Activated naive CD4-positive, alpha-beta T cell treated with anti-CD3 and anti-CD28 coated beads, Interleukin-2, amount 50 U/mL, for 16 hours (primary cell): ENCODE data around the gene TRAF2.

Experiments
- DNase-seq: peaks from one replicate; pipeline ENCODE4 v3.0.0-alpha.2; 2020

The TRAF2 gene

DNA sequence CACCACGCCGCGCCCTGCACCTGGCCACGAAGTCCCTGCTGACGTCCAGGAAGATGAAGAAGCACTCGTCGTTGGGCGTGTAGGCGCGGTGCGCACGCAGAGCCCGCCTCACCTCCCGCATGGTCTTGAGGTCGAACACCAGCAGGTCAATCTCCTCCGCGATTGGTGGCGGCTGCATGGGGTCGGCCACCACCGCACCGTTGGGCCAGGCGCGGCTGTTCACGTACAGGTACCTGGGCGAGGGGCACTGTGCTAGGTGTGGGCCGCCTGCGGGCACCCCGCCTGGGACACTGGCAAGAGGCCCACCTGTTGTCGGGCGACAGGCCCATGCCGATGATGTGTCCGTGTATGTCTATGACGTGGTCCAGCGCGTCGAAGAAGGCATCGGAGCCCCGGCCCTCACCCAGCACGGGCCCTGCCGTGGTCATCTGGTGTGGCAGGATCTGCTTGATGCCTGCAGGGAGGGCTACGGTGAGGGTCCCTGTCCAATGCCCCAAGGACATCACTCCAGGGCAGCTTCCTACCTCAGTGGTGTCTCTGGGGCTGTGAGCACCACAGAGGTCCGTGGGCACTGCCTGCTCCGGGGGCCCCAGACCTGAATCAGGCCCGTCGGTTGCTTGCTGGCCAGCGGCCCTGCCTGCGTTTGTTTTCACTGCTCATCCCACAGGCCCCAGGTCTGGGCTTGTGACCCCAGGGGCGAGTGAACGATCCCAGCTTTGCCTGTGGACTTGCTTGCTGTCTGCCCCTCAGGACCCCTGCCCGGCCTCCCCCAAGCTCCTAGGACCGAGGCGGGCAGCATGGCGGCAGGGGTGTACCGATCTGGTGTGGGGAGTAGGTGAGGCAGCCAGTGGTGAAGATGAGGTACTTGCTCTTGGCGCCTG lies 55.2 kb downstream of the TRAF2 start:
- no peak for DNase-seq

GRCh38 chr9:136942112-136942880 lies 56.0 kb downstream of the TRAF2 start:
- no peak for DNase-seq

- DNase-seq, result no peak
These were observed 56.5 kb downstream of the TRAF2 start for GRCh38 chr9:136942881-136943230.

DNA sequence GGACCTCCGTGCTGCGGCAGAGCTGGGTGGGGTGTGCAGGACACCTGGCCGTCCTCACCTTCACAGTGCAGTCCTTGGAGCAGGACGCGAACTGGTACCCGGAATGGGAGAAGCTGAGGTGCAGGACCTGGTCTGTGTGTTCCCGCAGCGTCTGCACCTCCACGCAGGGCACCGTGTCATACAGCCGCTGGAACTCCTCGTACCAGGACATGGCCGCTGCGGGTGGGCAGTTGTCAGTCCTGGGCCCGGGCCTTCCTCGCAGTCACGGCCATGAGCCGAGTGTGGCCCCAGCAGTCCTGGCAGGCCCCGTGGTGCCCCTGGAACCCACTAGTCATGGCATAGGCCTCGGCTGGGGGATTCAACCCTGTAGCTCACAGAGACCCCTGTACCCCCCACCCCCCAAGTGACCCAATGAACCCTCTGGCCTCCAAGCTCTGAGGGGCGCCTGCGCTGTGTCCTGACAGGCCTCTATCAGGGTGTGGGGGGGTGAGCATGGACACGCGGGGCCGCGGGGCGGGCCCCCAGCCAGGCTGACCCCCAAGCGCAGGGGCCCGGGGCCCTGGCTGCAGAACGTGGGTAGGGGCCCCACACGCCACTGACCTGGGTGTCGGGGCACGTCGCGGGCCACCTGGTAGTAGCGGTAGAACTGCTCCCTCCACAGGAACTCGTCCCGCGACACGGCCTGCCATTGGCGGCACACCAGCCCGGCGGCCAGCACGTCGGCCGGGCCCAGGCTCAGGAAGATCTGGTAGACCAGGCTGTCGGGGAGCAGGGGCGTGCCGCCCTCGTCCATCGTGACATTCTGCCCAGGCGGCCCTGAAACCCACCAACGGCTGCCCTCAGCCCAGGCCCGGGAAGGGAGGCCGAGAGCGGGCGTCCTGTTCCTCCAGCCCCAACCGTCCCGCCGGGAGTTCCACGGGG lies 57.2 kb downstream of the TRAF2 start:
- DNase-seq, result peak; percentile 36

DNA sequence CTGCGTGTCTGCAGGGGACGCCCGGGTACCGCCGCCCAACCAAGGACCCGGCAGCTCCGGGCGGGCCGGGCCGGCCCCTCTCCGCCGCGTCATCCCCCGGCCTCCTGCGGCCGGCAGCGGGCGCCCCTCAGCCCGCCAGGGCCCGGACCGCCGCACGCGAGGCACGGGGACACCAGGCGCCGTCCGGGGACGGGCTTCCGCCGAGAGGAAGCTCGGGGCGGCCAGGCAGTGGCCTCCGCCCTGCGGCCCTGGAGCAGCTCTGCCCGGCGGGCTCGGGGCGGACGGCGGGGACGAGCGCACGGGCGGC lies 57.8 kb downstream of the TRAF2 start:
- no peak for DNase-seq

DNA sequence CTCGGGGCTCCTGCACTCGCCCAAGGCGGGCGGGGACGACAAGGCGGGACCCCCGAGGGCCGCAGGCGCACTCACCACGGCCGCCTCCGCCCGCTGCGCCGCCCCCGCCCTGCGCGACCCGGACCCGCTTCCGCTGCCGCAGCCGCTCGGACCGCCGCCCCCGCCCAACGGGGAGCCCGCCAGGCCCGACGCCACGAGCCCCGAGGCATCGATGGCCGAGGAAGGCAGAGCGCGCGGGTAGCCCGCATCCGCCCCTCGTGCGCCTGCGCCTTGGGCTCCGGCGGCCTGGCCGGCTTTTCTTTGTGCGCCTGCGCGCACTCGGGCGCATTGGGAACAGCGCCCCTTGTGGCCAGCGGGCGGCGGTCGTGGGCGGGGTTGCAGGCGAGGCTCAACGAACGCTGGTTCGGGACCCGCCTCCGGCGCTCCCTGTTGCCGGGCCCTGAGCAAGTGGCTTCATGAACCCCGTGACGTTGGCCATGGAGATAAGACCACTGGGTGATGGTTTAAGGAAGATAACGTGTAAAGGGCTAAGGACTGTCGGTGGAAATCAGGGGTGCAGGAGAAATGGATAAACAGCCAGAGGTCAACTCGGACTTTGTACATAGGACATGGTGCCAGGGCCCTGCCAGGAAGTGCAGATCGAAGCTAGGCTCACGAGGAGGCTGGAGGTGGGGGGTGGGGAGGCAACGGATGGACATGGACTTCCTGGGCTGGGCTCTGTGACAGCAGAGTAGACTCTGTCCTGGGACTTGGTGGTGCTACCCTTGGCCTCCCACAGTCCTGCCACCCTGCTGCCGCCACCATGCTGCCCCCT lies 58.4 kb downstream of the TRAF2 start, which contains the start of the genes C8G and FBXW5:
C8G (plus strand) TSS at position 725 of the 814 bp plus-strand sequence; CDS start at position 803, 78 bp downstream.
FBXW5 (minus strand) TSS at position 220 of the 814 bp plus-strand sequence. CDS start 655 bp downstream, outside the sequence.
- peak; percentile 93 for DNase-seq

DNA sequence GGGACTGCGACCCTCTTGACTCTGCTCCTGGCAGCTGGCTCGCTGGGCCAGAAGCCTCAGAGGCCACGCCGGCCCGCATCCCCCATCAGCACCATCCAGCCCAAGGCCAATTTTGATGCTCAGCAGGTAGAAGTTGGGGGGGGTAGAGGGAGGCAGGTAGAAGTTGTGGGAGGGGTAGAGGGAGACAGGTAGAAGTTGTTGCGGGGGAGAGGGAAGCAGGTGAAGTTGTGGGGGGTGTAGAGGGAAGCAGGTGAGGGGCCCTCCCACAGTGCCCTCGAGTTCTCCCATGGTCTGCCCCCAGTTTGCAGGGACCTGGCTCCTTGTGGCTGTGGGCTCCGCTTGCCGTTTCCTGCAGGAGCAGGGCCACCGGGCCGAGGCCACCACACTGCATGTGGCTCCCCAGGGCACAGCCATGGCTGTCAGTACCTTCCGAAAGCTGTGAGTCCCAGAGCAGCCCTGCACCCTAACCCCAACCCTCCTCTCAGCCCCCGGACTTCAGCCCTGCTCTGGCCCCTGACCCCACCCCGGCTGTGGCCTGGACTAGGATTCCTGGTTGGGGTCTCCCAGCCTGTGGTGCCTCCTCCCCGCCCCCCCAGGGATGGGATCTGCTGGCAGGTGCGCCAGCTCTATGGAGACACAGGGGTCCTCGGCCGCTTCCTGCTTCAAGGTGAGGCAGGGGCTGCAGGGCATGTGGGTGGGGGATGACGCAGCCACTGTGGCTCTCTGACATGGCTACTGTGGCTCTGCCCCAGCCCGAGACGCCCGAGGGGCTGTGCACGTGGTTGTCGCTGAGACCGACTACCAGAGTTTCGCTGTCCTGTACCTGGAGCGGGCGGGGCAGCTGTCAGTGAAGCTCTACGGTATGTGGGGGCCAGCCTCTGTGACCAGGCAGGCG lies 59.3 kb downstream of the TRAF2 start:
- DNase-seq, result no peak

DNA sequence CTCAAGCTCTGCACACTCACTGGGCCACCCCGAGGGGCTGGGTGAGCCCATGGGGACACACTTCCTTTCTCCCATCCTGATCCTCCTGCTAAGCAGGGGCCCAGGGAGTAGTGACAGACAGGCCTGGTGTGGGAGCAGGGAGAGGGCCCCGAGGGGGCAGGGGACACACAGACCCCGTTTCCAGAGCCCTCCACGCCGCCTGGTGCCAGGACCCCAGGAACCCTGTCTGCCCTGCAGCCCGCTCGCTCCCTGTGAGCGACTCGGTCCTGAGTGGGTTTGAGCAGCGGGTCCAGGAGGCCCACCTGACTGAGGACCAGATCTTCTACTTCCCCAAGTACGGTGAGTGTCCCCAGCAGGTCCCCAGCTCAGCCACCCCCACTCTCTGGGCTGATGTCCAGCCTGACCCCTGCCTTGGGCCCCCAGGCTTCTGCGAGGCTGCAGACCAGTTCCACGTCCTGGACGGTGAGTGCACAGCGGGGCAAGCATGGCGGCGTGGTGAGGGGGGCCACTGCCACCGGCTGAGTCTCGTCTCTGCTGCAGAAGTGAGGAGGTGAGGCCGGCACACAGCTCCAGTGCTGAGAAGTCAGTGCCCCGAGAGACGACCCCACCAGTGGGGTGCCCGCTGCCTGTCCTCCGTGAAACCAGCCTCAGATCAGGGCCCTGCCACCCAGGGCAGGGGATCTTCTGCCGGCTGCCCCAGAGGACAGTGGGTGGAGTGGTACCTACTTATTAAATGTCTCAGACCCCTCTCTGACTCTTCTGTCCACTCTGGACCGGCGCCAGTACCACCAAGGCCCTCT lies 60.1 kb downstream of the TRAF2 start:
- no peak for DNase-seq

DNA sequence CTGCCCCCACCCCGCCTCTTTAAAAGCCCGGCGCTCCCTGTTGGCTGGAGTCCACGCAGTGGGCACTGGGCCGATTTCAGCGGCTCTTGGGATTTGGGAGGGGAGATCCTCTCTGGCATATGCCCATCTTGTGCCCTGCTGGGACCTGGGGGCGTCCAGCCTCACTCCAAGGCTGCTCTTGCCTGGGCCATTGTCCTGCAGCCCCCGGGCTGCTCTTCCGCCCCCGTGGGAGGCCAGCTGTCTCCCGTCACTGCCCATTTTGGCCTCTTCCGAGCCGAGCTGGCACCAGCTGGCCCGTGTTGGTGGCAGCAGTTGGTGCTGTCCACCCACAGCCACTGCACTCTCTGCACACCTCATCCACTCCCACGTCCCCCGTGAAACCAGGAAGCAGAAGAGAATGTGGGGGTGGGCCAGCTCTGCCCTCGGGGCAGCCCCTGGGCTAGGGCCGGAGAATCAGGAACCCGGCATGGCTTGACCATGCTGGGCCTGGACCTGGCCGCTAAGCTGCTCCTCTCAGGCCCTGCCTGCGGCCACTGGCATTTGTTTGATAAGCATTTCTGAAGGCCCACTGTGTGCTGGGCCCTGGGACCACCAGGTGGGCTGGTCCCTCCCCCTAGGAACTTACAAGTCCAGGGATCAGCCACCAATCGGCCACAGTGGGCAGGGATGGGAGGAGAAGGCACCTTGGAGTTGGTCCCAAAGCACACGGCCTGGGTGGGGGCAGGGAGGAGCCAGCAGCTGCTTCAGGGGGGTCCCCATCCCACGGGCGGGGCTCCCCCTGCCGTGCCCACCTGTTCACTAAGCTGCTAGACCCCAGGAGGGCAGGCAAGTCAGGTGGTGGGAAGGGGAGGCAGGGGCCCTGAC lies 60.9 kb downstream of the TRAF2 start:
- no peak for DNase-seq

GRCh38 chr9:136947955-136948510 lies 61.7 kb downstream of the TRAF2 start:
- DNase-seq, result no peak

DNA sequence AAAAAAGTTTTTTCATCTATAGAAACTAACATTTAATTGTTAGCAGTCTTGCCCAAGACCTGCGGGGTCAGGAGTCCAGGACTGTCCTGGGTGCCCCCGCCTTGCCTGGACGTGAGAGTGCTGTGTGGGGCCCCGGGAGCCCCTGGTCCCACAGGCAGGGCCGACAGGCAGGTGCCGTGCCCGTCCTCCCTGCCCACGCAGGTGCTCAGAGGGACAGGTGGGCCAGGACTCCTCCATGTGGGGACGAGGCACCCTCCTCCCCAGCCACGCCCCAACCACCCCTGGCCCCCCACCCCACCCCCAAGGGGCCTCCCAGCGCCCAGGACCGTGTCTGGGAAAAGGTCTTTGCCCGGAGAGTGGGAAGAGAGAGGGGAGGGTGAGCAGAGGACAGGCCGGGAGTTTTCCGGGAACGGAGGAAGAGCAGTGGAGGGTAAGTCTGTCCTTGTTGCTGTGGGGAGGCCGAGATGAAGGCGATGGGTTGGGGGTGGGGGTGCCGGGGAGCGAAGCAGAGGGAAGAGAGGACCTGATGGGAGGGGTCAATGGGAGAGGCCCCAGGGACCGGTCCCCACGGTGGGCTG lies 63.0 kb downstream of the TRAF2 start:
- no peak for DNase-seq

DNA sequence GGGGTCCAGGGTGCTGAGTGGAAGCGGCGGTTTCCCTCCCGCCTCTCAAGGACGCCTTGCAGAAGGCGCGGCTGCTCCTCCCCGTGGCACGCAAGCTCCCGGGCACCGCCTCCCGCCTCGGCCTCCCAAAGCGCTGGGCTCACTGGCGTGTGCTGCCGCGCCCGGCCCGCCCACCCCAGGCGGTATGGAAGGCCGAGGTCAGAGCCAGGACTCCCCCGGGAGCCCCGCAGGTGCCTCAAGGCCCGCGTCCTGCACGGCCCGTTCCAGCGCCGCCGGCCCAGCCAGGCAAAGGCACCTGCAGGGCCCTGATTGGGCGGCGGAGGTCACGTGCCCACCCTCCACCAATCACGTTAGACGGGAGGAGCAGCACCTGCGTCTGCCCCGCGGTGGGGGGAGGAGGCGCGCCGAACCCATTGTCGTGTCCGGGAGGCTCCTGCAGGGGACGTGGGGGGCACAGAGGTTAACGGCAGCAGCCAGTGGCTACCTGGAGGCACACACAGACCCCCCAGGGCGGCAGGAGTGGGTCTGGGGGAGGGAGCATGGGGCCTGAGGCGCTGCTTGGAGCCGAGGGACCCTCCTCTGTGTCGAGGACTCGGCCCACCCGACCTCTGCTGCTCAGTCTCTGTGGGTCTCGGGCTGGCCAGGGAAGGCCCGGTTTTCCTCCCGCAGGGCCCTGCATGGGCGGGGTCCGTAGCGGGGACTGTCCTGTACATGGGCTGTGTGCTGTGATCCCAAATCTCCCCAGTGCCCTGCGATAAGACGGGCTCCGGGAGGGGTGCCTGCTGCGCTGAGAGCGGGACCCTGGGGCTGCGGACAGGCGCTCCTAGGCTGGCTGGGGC lies 63.7 kb downstream of the TRAF2 start:
- peak; percentile 97 for DNase-seq

GRCh38 chr9:136950656-136951276 lies 64.5 kb downstream of the TRAF2 start:
- no peak for DNase-seq

DNA sequence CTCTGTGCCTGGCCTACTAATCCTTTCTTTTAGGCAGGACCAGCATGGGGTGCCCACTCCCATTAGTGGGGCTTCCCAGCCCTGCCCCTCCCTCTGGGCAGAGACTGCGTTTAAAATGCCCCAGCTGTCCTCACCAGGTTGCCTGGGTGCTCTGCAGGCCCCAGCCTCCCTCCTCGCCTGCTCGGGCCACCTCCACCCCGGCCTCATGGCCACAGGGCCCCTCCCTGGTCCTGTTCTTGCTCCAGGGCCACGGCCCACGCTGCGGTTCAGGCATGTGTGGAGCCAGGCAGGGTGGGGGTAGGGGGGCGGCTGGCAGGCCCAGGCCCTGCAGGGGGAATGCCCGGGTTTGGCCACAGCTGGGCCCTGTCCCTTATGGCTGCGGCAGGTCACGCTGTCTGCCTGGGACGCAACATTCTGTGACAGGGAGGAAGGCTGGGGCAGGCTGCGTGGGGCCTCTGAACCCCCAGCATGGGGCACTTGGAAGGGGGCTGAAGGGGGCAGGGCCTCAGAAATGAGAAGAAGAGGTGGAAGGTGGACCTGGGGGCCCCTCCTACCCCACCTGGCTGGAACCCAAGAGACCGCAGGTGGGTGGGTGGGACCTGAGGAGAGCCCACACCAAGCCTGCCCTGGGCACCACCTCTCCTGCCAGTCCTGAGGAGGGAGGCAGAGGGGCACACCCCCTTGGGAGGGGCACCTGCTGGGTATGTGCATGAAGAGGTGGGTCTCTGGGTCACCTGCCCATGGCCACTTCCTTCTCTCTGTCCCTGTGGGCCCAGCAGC lies 65.4 kb downstream of the TRAF2 start, which contains the start of gene LCN12:
LCN12 (plus strand) TSS at position 733 of the 780 bp plus-strand sequence. CDS start 55 bp downstream, outside the sequence.
- no peak for DNase-seq

- DNase-seq, result no peak
These were observed 66.1 kb downstream of the TRAF2 start for GRCh38 chr9:136952321-136952850.
